ENCODE measurements around the gene COL4A6. TPM values are rescaled to one million over a fixed set of nuclear protein-coding genes. Genes with fewer than 3 reads are reported as not detected.

The COL4A6 gene
- total and polyA plus RNA-seq, 12 donors: 0.14 to 1.4 (median 0.73) TPM

DNA sequence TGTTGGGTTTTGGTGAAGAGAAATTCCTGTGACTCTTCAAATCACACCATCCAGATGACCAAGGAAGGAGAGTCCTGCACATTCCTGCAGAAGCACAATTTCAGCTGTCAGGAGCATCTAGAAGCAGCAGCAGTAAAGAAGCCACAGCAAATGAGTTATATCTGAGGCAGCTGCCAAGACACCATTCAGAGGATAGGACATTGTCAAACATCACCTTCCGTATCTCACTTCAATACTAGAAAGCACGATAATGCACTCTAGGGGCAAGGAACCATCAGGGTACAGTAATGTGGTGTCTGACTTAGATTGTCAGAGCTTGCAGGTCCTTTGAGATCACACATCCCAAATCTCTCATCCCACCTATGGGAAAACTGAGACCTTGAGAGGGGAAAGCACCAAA lies 134.5 kb downstream of the COL4A6 start:
- no peaks in the 10 kb centered on the region for H3K4me1 ChIP-seq (replicated peaks in 1 of 2)

DNA sequence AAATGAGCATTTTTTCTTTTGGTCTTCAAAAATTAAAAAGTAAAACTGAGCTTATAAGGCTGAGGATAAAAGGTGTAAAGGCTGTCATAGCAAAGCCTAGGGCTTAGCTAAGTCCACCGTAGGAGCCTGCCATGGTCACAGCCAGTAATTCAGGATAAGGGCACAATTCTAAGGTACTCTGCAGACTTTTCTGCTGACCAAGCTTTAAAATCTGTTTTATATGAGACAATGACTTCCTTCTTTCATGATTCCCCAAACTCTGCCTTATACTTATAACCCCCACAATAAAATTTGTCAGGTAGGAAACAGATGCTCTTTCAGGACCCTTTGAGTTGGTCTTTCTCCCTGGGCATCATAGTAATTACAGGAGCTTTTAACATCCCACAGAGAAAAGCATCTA lies 138.5 kb downstream of the COL4A6 start:
- Histone ChIP-seq H3K4me3 (no peak overlapping the region), H3K27ac (no peak overlapping the region), H3K4me1 (replicated peaks in 1 of 2) (no peaks in the 10 kb centered on the region), H3K9me3 (replicated peaks in 1 of 3) (no peaks in the 10 kb centered on the region), H3K36me3 (replicated peaks in 1 of 2) (no peaks in the 10 kb centered on the region), H3K27me3 (peaks cover 15% of the 10 kb centered on the region)
- intact Hi-C loops (cut with DNase I): no loop called here
- no peak for DNase-seq
- TF ChIP-seq POLR2A (IDR thresholded peaks at IDR 0.05): no peak
- TF ChIP-seq, protein P1, sequence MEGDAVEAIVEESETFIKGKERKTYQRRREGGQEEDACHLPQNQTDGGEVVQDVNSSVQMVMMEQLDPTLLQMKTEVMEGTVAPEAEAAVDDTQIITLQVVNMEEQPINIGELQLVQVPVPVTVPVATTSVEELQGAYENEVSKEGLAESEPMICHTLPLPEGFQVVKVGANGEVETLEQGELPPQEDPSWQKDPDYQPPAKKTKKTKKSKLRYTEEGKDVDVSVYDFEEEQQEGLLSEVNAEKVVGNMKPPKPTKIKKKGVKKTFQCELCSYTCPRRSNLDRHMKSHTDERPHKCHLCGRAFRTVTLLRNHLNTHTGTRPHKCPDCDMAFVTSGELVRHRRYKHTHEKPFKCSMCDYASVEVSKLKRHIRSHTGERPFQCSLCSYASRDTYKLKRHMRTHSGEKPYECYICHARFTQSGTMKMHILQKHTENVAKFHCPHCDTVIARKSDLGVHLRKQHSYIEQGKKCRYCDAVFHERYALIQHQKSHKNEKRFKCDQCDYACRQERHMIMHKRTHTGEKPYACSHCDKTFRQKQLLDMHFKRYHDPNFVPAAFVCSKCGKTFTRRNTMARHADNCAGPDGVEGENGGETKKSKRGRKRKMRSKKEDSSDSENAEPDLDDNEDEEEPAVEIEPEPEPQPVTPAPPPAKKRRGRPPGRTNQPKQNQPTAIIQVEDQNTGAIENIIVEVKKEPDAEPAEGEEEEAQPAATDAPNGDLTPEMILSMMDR (IDR thresholded peaks at IDR 0.05): no peak
- 82 to 90% (median 88%) methylated on average over 1 of the region's 1 CpG for WGBS, 4 donors

More for the DNA sequence above, 134.5 kb downstream of the COL4A6 start:
- Histone ChIP-seq H3K36me3 (replicated peaks in 1 of 2) (no peaks in the 10 kb centered on the region), H3K27me3 (peaks cover 7% of the 10 kb centered on the region), H3K9me3 (replicated peaks in 1 of 3) (no peaks in the 10 kb centered on the region), H3K27ac (no peak overlapping the region), H3K4me3 (no peak overlapping the region)
- DNase-seq: no peak
- 67 to 96% (median 75%) methylated on average over 2 of the region's 2 CpGs for WGBS, 4 donors
- TF ChIP-seq, protein P1 (IDR thresholded peaks at IDR 0.05): no peak
- no peak for TF ChIP-seq POLR2A (IDR thresholded peaks at IDR 0.05)
- intact Hi-C loops (cut with DNase I): no loop called here

DNA sequence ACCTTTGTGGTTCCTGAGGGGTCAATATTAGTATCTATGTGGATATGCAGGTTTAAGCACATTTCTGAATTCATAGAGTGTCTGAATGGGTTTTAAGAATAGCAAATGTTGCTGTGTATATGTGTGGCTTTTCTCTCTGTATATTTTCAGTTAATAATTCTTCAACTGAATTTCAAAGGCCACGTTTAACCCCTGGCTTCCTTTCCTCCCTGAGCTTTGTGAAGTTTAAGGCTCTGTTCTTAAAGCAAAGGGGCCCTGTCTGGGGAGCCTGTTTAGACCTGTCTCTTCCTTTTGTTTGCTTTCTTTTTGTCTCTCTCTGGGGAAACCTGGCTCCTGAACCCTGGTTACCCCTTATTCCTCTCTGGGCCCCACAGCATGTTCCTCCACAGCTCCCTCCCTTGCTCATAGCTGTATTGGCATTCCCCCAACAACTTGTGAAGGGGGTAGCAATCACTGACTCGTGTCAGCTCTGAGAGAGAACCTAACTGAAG lies 139.1 kb downstream of the COL4A6 start:
- no peaks in the 10 kb centered on the region for H3K4me1 ChIP-seq (replicated peaks in 1 of 2)
- H3K27me3 ChIP-seq: peaks cover 16% of the 10 kb centered on the region
- no peak overlapping the region for H3K4me3 ChIP-seq
- no peaks in the 10 kb centered on the region for H3K36me3 ChIP-seq (replicated peaks in 1 of 2)
- WGBS, 4 donors: 9 to 25% (median 20%) methylated on average over 2 of the region's 2 CpGs
- H3K27ac ChIP-seq: no peak overlapping the region
- no peak for DNase-seq
- no peaks in the 10 kb centered on the region for H3K9me3 ChIP-seq (replicated peaks in 1 of 3)
- no peak for TF ChIP-seq POLR2A (IDR thresholded peaks at IDR 0.05)
- TF ChIP-seq, protein P1 (IDR thresholded peaks at IDR 0.05): no peak
- intact Hi-C loops (cut with DNase I): no loop called here

DNA sequence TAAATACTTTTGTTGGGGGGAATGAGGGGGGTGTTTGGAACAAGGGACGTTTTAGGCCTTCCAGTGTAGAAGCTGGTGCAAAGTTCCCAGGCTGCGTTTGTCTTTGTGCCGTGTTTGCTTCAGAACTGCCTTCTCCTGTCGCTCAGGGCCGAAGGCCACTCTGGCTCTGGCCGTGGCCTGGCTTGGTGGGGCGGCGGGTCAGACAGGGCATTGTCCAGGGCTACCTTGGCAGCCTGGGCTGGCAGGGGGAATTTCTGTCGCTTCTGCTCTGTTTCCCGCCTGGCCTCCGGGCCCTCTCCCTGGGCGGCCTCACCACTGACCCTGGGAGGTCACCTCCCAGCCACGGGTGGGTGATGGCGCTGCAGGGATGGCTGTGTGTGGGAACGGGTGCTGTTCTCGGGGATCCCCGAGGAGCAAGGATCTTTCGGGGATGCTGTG lies 140.0 kb downstream of the COL4A6 start:
- Histone ChIP-seq H3K9me3 (replicated peaks in 1 of 3) (no peaks in the 10 kb centered on the region), H3K36me3 (replicated peaks in 1 of 2) (no peaks in the 10 kb centered on the region), H3K4me3 (no peak overlapping the region), H3K27ac (no peak overlapping the region), H3K27me3 (peaks cover 16% of the 10 kb centered on the region), H3K4me1 (replicated peaks in 1 of 2) (no peaks in the 10 kb centered on the region)
- no peak for DNase-seq
- intact Hi-C loops (cut with DNase I): no loop called here
- TF ChIP-seq, protein P1 (IDR thresholded peaks at IDR 0.05): no peak
- no peak for TF ChIP-seq POLR2A (IDR thresholded peaks at IDR 0.05)
- 77 to 93% (median 86%) methylated on average over 4 to 18 of the region's 18 CpGs for WGBS, 4 donors

Measured in adrenal gland (tissue), 12 donors.